Liver (tissue), 3 donors: ENCODE measurements around the gene PARVB.

Experiments used
- ATF3 ChIP-seq: IDR thresholded peaks from 2 replicates; pipeline ENCODE4 v1.6.1; 2016; ENCODE audit warnings: antibody characterized with exemption
- EGR1 ChIP-seq, 2 donors: IDR thresholded peaks; 2 replicates each; pipeline ENCODE4 v1.6.1; 2016 to 2018; ENCODE audit warnings: antibody characterized with exemption in 2 of 2, low read depth in 2 of 2
- FOXA2 ChIP-seq: IDR thresholded peaks from 2 replicates; pipeline ENCODE4 v1.6.1; 2016; ENCODE audit warnings: antibody characterized with exemption
- GABPA ChIP-seq, 2 donors: IDR thresholded peaks in 1 of 2; conservative IDR thresholded peaks in 1 of 2; 2 replicates each; pipeline ENCODE4 v1.6.1; 2016; ENCODE audit warnings: antibody characterized with exemption in 2 of 2, mild to moderate bottlenecking in 1 of 2, moderate library complexity in 1 of 2
- HNF4G ChIP-seq: IDR thresholded peaks from 2 replicates; pipeline ENCODE4 v1.6.1; 2016; ENCODE audit warnings: antibody characterized with exemption
- MAX ChIP-seq: IDR thresholded peaks from 2 replicates; pipeline ENCODE4 v1.6.1; 2016; ENCODE audit warnings: antibody characterized with exemption
- NR2F2 ChIP-seq: IDR thresholded peaks from 2 replicates; pipeline ENCODE4 v1.6.1; 2016; ENCODE audit warnings: antibody characterized with exemption
- RAD21 ChIP-seq, 2 donors: IDR thresholded peaks; 2 replicates each; pipeline ENCODE4 v1.6.1; 2016; ENCODE audit warnings: antibody characterized with exemption in 2 of 2, mild to moderate bottlenecking in 2 of 2
- RXRA ChIP-seq, 2 donors: IDR thresholded peaks; 2 replicates each; pipeline ENCODE4 v1.6.1; 2017 to 2018; ENCODE audit warnings: antibody characterized with exemption in 2 of 2, mild to moderate bottlenecking in 1 of 2
- TAF1 ChIP-seq: conservative IDR thresholded peaks from 2 replicates; pipeline ENCODE4 v1.6.1; 2016; ENCODE audit warnings: antibody characterized with exemption, mild to moderate bottlenecking
- YY1 ChIP-seq: IDR thresholded peaks from 2 replicates; pipeline ENCODE4 v1.6.1; 2016; ENCODE audit warnings: antibody characterized with exemption, mild to moderate bottlenecking
- ZBTB33 ChIP-seq: IDR thresholded peaks from 2 replicates; pipeline ENCODE4 v1.6.1; 2016; ENCODE audit warnings: antibody characterized with exemption
- TF ChIP-seq, protein P1 (sequence below): fragments of 150-350 bp; IDR thresholded peaks from 2 replicates; pipeline ENCODE4 v1.5.1; 2017; ENCODE audit warnings: improper control_type of control experiment, low read depth, low read length; ENCODE audit not compliant: missing input control
- TF ChIP-seq, protein P2 (sequence below): IDR thresholded peaks from 2 replicates; pipeline ENCODE4 v1.6.1; 2016; ENCODE audit warnings: antibody characterized with exemption, mild to moderate bottlenecking
- donor health status: healthy.
- donor health status: healthy.

GRCh38 chr22:44102856-44103255 is 78.8 kb downstream of the PARVB start:
- TF ChIP-seq, protein P1, sequence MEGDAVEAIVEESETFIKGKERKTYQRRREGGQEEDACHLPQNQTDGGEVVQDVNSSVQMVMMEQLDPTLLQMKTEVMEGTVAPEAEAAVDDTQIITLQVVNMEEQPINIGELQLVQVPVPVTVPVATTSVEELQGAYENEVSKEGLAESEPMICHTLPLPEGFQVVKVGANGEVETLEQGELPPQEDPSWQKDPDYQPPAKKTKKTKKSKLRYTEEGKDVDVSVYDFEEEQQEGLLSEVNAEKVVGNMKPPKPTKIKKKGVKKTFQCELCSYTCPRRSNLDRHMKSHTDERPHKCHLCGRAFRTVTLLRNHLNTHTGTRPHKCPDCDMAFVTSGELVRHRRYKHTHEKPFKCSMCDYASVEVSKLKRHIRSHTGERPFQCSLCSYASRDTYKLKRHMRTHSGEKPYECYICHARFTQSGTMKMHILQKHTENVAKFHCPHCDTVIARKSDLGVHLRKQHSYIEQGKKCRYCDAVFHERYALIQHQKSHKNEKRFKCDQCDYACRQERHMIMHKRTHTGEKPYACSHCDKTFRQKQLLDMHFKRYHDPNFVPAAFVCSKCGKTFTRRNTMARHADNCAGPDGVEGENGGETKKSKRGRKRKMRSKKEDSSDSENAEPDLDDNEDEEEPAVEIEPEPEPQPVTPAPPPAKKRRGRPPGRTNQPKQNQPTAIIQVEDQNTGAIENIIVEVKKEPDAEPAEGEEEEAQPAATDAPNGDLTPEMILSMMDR: no peak
- TF ChIP-seq RAD21 (IDR thresholded peaks at IDR 0.05) (no peak), RXRA (IDR thresholded peaks at IDR 0.05) (no peak), MAX (no peak), FOXA2 (no peak), EGR1 (IDR thresholded peaks at IDR 0.05; ENCODE audit: low read depth in 2 of 2) (no peak), ATF3 (no peak), GABPA (IDR thresholded peaks at IDR 0.05 in 1 of 2, conservative IDR thresholded peaks at IDR 0.05 in 1 of 2) (no peak), TAF1 (no peak), HNF4G (no peak), YY1 (no peak), ZBTB33 (no peak), NR2F2 (no peak)
- TF ChIP-seq, protein P2, sequence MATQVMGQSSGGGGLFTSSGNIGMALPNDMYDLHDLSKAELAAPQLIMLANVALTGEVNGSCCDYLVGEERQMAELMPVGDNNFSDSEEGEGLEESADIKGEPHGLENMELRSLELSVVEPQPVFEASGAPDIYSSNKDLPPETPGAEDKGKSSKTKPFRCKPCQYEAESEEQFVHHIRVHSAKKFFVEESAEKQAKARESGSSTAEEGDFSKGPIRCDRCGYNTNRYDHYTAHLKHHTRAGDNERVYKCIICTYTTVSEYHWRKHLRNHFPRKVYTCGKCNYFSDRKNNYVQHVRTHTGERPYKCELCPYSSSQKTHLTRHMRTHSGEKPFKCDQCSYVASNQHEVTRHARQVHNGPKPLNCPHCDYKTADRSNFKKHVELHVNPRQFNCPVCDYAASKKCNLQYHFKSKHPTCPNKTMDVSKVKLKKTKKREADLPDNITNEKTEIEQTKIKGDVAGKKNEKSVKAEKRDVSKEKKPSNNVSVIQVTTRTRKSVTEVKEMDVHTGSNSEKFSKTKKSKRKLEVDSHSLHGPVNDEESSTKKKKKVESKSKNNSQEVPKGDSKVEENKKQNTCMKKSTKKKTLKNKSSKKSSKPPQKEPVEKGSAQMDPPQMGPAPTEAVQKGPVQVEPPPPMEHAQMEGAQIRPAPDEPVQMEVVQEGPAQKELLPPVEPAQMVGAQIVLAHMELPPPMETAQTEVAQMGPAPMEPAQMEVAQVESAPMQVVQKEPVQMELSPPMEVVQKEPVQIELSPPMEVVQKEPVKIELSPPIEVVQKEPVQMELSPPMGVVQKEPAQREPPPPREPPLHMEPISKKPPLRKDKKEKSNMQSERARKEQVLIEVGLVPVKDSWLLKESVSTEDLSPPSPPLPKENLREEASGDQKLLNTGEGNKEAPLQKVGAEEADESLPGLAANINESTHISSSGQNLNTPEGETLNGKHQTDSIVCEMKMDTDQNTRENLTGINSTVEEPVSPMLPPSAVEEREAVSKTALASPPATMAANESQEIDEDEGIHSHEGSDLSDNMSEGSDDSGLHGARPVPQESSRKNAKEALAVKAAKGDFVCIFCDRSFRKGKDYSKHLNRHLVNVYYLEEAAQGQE: no peak
